GM23338 (cell line): ENCODE measurements around the gene IGF2BP2.

Source experiments
- CREB1 ChIP-seq: fragments of 250-450 bp; sonication (Bioruptor Pico); IDR thresholded peaks from 2 replicates; pipeline ENCODE4 v1.5.0; 2020; ENCODE audit warnings: low read depth, mild to moderate bottlenecking, moderate library complexity
- EZH2 ChIP-seq: fragments of 200-600 bp; sonication (generic); IDR thresholded peaks from one replicate; pipeline ENCODE4 v1.8.0; 2017; ENCODE audit warnings: antibody characterized with exemption, mild to moderate bottlenecking, low read depth; ENCODE audit not compliant: unreplicated experiment
- EZH2phosphoT487 ChIP-seq: fragments of 200-600 bp; sonication (generic); IDR thresholded peaks from one replicate; pipeline ENCODE4 v1.8.1; 2018; ENCODE audit warnings: antibody characterized with exemption; ENCODE audit not compliant: unreplicated experiment
- POLR2AphosphoS5 ChIP-seq: IDR thresholded peaks from 2 replicates; pipeline ENCODE4 v1.6.1; 2016; ENCODE audit warnings: antibody characterized with exemption, low read depth
- ZNF114 ChIP-seq: fragments of 250-450 bp; sonication (Bioruptor Pico); IDR thresholded peaks from 2 replicates; pipeline ENCODE4 v1.5.0; 2020; ENCODE audit warnings: mild to moderate bottlenecking, moderate library complexity
- TF ChIP-seq, protein P1 (sequence below), 2 experiments: fragments of 200-600 bp in 1 of 2; sonication (generic) in 1 of 2; conservative IDR thresholded peaks; 2 replicates each; pipeline versions ENCODE4 v1.5.1 to v1.6.1; 2016 to 2017; ENCODE audit warnings: antibody characterized with exemption in 2 of 2, low read depth in 2 of 2, mild to moderate bottlenecking in 2 of 2, moderate library complexity in 1 of 2
- TF ChIP-seq, protein P2 (sequence below): IDR thresholded peaks from one replicate; pipeline ENCODE4 v1.6.1; 2018; ENCODE audit warnings: antibody characterized with exemption; ENCODE audit not compliant: unreplicated experiment
- TF ChIP-seq, protein P3 (sequence below): fragments of 250-450 bp; sonication (Bioruptor Pico); IDR thresholded peaks from 2 replicates; pipeline ENCODE4 v1.5.0; 2020; ENCODE audit warnings: mild to moderate bottlenecking, moderate library complexity

DNA sequence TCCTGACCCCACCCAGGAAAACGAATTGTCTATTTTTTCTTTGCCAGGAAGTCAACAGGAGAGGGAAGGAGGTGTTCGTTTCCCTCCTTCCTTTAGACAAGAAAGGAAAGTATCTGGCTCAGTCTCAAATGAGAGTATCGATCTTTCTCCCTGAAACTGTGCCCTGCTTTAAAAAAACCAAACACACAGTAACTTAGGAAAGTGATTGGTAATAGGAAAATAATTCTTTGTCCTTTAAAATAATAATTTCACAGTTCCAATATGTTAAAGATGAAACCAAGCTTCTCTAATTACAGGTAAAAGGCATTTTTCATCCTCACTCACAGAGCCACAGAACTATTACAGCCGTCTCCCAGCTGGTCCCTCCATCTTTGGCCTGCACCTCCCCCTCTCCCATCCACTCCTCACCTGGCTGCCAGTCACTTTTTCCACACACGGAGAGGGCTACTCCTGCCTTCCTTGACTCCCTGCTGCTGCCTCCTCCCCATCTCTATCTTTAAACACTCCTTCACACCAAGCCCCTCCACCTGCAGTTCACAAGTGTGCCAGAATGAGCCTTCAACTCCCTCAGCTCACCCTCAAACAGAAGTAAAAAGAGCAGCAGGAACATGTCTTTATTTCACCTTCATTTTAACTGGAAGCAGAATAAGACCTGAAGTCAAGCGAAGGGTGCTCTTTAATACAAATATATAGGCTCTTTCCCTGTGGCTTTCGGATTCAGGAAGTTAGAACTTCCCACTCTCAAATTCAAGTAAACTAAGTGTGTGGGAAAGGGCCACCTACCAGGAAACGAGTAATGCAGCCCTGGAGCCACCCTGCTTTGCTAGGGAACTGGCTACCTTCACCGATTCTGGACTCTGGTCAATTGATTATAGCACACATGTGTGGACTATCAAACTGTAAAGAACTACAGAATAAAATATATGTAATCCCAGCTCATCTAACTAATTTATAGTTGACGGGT lies 122.3 kb downstream of the IGF2BP2 start:
- TF ChIP-seq, protein P1, sequence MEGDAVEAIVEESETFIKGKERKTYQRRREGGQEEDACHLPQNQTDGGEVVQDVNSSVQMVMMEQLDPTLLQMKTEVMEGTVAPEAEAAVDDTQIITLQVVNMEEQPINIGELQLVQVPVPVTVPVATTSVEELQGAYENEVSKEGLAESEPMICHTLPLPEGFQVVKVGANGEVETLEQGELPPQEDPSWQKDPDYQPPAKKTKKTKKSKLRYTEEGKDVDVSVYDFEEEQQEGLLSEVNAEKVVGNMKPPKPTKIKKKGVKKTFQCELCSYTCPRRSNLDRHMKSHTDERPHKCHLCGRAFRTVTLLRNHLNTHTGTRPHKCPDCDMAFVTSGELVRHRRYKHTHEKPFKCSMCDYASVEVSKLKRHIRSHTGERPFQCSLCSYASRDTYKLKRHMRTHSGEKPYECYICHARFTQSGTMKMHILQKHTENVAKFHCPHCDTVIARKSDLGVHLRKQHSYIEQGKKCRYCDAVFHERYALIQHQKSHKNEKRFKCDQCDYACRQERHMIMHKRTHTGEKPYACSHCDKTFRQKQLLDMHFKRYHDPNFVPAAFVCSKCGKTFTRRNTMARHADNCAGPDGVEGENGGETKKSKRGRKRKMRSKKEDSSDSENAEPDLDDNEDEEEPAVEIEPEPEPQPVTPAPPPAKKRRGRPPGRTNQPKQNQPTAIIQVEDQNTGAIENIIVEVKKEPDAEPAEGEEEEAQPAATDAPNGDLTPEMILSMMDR (conservative IDR thresholded peaks at IDR 0.05; ENCODE audit: low read depth in 2 of 2): no peak
- TF ChIP-seq EZH2 (no peak), POLR2AphosphoS5 (no peak), ZNF114 (CRISPR knock-in tag) (no peak), EZH2phosphoT487 (no peak), CREB1 (CRISPR knock-in tag) (no peak)
- TF ChIP-seq, protein P2, sequence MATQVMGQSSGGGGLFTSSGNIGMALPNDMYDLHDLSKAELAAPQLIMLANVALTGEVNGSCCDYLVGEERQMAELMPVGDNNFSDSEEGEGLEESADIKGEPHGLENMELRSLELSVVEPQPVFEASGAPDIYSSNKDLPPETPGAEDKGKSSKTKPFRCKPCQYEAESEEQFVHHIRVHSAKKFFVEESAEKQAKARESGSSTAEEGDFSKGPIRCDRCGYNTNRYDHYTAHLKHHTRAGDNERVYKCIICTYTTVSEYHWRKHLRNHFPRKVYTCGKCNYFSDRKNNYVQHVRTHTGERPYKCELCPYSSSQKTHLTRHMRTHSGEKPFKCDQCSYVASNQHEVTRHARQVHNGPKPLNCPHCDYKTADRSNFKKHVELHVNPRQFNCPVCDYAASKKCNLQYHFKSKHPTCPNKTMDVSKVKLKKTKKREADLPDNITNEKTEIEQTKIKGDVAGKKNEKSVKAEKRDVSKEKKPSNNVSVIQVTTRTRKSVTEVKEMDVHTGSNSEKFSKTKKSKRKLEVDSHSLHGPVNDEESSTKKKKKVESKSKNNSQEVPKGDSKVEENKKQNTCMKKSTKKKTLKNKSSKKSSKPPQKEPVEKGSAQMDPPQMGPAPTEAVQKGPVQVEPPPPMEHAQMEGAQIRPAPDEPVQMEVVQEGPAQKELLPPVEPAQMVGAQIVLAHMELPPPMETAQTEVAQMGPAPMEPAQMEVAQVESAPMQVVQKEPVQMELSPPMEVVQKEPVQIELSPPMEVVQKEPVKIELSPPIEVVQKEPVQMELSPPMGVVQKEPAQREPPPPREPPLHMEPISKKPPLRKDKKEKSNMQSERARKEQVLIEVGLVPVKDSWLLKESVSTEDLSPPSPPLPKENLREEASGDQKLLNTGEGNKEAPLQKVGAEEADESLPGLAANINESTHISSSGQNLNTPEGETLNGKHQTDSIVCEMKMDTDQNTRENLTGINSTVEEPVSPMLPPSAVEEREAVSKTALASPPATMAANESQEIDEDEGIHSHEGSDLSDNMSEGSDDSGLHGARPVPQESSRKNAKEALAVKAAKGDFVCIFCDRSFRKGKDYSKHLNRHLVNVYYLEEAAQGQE: no peak
- TF ChIP-seq, protein P3, sequence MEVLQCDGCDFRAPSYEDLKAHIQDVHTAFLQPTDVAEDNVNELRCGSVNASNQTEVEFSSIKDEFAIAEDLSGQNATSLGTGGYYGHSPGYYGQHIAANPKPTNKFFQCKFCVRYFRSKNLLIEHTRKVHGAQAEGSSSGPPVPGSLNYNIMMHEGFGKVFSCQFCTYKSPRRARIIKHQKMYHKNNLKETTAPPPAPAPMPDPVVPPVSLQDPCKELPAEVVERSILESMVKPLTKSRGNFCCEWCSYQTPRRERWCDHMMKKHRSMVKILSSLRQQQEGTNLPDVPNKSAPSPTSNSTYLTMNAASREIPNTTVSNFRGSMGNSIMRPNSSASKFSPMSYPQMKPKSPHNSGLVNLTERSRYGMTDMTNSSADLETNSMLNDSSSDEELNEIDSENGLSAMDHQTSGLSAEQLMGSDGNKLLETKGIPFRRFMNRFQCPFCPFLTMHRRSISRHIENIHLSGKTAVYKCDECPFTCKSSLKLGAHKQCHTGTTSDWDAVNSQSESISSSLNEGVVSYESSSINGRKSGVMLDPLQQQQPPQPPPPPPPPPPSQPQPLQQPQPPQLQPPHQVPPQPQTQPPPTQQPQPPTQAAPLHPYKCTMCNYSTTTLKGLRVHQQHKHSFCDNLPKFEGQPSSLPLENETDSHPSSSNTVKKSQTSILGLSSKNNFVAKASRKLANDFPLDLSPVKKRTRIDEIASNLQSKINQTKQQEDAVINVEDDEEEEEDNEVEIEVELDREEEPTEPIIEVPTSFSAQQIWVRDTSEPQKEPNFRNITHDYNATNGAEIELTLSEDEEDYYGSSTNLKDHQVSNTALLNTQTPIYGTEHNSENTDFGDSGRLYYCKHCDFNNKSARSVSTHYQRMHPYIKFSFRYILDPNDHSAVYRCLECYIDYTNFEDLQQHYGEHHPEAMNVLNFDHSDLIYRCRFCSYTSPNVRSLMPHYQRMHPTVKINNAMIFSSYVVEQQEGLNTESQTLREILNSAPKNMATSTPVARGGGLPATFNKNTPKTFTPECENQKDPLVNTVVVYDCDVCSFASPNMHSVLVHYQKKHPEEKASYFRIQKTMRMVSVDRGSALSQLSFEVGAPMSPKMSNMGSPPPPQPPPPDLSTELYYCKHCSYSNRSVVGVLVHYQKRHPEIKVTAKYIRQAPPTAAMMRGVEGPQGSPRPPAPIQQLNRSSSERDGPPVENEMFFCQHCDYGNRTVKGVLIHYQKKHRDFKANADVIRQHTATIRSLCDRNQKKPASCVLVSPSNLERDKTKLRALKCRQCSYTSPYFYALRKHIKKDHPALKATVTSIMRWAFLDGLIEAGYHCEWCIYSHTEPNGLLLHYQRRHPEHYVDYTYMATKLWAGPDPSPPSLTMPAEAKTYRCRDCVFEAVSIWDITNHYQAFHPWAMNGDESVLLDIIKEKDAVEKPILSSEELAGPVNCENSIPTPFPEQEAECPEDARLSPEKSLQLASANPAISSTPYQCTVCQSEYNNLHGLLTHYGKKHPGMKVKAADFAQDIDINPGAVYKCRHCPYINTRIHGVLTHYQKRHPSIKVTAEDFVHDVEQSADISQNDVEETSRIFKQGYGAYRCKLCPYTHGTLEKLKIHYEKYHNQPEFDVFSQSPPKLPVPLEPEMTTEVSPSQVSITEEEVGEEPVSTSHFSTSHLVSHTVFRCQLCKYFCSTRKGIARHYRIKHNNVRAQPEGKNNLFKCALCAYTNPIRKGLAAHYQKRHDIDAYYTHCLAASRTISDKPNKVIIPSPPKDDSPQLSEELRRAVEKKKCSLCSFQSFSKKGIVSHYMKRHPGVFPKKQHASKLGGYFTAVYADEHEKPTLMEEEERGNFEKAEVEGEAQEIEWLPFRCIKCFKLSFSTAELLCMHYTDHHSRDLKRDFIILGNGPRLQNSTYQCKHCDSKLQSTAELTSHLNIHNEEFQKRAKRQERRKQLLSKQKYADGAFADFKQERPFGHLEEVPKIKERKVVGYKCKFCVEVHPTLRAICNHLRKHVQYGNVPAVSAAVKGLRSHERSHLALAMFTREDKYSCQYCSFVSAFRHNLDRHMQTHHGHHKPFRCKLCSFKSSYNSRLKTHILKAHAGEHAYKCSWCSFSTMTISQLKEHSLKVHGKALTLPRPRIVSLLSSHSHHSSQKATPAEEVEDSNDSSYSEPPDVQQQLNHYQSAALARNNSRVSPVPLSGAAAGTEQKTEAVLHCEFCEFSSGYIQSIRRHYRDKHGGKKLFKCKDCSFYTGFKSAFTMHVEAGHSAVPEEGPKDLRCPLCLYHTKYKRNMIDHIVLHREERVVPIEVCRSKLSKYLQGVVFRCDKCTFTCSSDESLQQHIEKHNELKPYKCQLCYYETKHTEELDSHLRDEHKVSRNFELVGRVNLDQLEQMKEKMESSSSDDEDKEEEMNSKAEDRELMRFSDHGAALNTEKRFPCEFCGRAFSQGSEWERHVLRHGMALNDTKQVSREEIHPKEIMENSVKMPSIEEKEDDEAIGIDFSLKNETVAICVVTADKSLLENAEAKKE (CRISPR knock-in tag): no peak
